ENCODE data around the gene PREX1. TPM values are rescaled to one million over a fixed set of nuclear protein-coding genes. Genes with fewer than 3 reads are reported as not detected.

The PREX1 gene
- total and polyA plus RNA-seq, 4 donors: 29.5 to 121 (median 69.3) TPM

- H3K27ac ChIP-seq (ENCODE audit: low read depth in 1 of 2, low read length in 1 of 2): no peak overlapping the region
- H3K9ac ChIP-seq (ENCODE audit: insufficient read depth in 1 of 2, low read length in 2 of 2): no peak overlapping the region
- ATAC-seq (ENCODE audit: insufficient read depth, low FRiP score) (no peak), DNase-seq (no peak)
- H3K4me3 ChIP-seq: no peak overlapping the region
- no peaks in the 10 kb centered on the region for H3K4me1 ChIP-seq (ENCODE audit: control insufficient read depth in 5 of 5, insufficient read depth in 5 of 5, low read length in 5 of 5)
- H3K9me3 ChIP-seq (ENCODE audit: control insufficient read depth in 4 of 4, insufficient read depth in 3 of 4, low read length in 3 of 4): peaks cover 0 to 5% (median 0%) of the 10 kb centered on the region in 4 donors
- no peak for TF ChIP-seq CTCF (IDR thresholded peaks at IDR 0.05; ENCODE audit: control extremely low read depth, extremely low read depth)
- peaks cover 0 to 54% (median 0%) of the 10 kb centered on the region in 4 donors for H3K36me3 ChIP-seq (ENCODE audit: control insufficient read depth in 4 of 4, insufficient read depth in 4 of 4, low read length in 4 of 4)
- WGBS, 2 donors: 81 to 89% methylated on average over 15 of the region's 15 CpGs
- H3K27me3 ChIP-seq (ENCODE audit: control insufficient read depth in 3 of 3, insufficient read depth in 3 of 3, low read length in 2 of 3): peaks cover 0 to 17% (median 0%) of the 10 kb centered on the region in 3 donors
Measured at GRCh38 chr20:48656661-48657211, 171.1 kb downstream of the PREX1 start.

GRCh38 chr20:48656137-48656536 is 171.7 kb downstream of the PREX1 start:
- no peak for TF ChIP-seq CTCF (IDR thresholded peaks at IDR 0.05; ENCODE audit: control extremely low read depth, extremely low read depth)
- Histone ChIP-seq H3K27ac (ENCODE audit: low read depth in 1 of 2, low read length in 1 of 2) (no peak overlapping the region), H3K9me3 (ENCODE audit: control insufficient read depth in 4 of 4, insufficient read depth in 3 of 4, low read length in 3 of 4) (peaks cover 0 to 5% (median 0%) of the 10 kb centered on the region in 4 donors), H3K27me3 (ENCODE audit: control insufficient read depth in 3 of 3, insufficient read depth in 3 of 3, low read length in 2 of 3) (peaks cover 0 to 17% (median 0%) of the 10 kb centered on the region in 3 donors), H3K4me3 (no peak overlapping the region), H3K9ac (ENCODE audit: insufficient read depth in 1 of 2, low read length in 2 of 2) (no peak overlapping the region), H3K4me1 (ENCODE audit: control insufficient read depth in 5 of 5, insufficient read depth in 5 of 5, low read length in 5 of 5) (no peaks in the 10 kb centered on the region), H3K36me3 (ENCODE audit: control insufficient read depth in 4 of 4, insufficient read depth in 4 of 4, low read length in 4 of 4) (peaks cover 0 to 59% (median 0%) of the 10 kb centered on the region in 4 donors)
- ATAC-seq (ENCODE audit: insufficient read depth, low FRiP score) (no peak), DNase-seq (no peak)
- 85 to 92% methylated on average over 8 of the region's 8 CpGs for WGBS, 2 donors

GRCh38 chr20:48653706-48654051 is 174.1 kb downstream of the PREX1 start:
- H3K9ac ChIP-seq (ENCODE audit: insufficient read depth in 1 of 2, low read length in 2 of 2): no peak overlapping the region
- TF ChIP-seq CTCF (IDR thresholded peaks at IDR 0.05; ENCODE audit: control extremely low read depth, extremely low read depth): no peak
- DNase-seq (no peak), ATAC-seq (ENCODE audit: insufficient read depth, low FRiP score) (no peak)
- peaks cover 0 to 17% (median 0%) of the 10 kb centered on the region in 3 donors for H3K27me3 ChIP-seq (ENCODE audit: control insufficient read depth in 3 of 3, insufficient read depth in 3 of 3, low read length in 2 of 3)
- H3K27ac ChIP-seq (ENCODE audit: low read depth in 1 of 2, low read length in 1 of 2): no peak overlapping the region
- WGBS, 2 donors: 94 to 97% methylated on average over 10 of the region's 10 CpGs
- H3K36me3 ChIP-seq (ENCODE audit: control insufficient read depth in 4 of 4, insufficient read depth in 4 of 4, low read length in 4 of 4): peaks cover 0 to 72% (median 0%) of the 10 kb centered on the region in 4 donors
- H3K9me3 ChIP-seq (ENCODE audit: control insufficient read depth in 4 of 4, insufficient read depth in 3 of 4, low read length in 3 of 4): no peaks in the 10 kb centered on the region
- H3K4me1 ChIP-seq (ENCODE audit: control insufficient read depth in 5 of 5, insufficient read depth in 5 of 5, low read length in 5 of 5): no peaks in the 10 kb centered on the region
- no peak overlapping the region for H3K4me3 ChIP-seq

Measured in lung (tissue), 12 donors.